Melanocyte of skin (primary cell): ENCODE results near the gene AGFG1. TPM values are rescaled to one million over a fixed set of nuclear protein-coding genes. Genes with fewer than 3 reads are reported as not detected.

Experiments used
- total RNA-seq, 2 donors: library from RNA; depleted of rRNA; stranded (reverse); fragments of >200 nt; gene quantifications; 2 replicates each; pipeline ENCODE4 v1.2.3, GENCODE V29; 2012

Gene AGFG1
- 100 to 1,000 TPM in 1 of 2 donors, 10 to 100 TPM in 1; 98.8 to 136 TPM for total RNA-seq

GRCh38 chr2:227471924-227472264 is at the start of gene AGFG1:
Gene AGFG1 (plus strand): TSS chr2:227472156. CDS start chr2:227472422, 266 bp downstream.

DNA sequence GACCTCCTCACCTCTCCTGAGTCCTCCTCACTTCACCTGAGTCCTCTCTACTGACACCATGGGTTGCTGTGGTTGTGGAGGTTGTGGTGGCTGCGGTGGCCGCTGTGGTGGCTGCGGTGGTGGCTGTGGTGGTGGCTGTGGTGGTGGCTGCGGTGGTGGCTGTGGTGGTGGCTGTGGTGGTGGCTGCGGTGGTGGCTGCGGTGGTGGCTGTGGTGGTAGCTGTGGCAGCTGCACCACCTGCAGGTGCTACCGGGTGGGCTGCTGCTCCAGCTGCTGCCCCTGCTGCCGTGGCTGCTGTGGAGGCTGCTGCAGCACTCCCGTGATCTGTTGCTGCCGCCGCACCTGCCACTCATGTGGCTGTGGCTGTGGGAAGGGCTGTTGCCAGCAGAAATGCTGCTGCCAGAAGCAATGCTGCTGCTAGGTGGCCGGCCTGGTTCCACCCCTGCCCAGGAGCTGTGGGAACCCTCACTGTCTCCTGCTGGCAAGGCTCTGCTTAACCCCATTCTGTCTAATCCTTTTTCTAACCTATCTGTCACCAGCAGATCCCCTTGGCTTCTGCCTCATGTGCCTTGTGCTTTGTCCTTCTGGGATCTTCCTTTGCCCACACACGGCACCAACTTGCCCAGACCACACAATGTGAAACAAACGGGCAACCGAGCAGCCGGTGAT is 127.0 kb downstream of the AGFG1 start, which contains the start of gene SCYGR2:
TSS of gene SCYGR2 (plus strand) at position 59 of the 669 bp plus-strand sequence. CDS start at position 59, 0 bp downstream.

Other genes starting within 250 kb of the AGFG1 start
- gene MFF, start 146.9 kb upstream of the AGFG1 start, total RNA-seq: 100 to 1,000 TPM in 1 of 2 donors, 10 to 100 TPM in 1; 97.6 to 102 TPM
- gene TM4SF20, start 92.8 kb upstream of the AGFG1 start, total RNA-seq: not detected
- gene SCYGR1, start 84.2 kb upstream of the AGFG1 start, total RNA-seq: not detected
- not detected for gene SCYGR2, start 126.7 kb downstream of the AGFG1 start, total RNA-seq
- not detected for gene SCYGR3, start 142.7 kb downstream of the AGFG1 start, total RNA-seq
- under 1 TPM in 1 of 2 donors, not detected in 1; under 0.01 TPM for gene SCYGR4, start 145.3 kb downstream of the AGFG1 start, total RNA-seq
- not detected for gene SCYGR5, start 194.6 kb downstream of the AGFG1 start, total RNA-seq
- gene SLC19A3, start 245.9 kb downstream of the AGFG1 start, total RNA-seq: 1 to 10 TPM; 4.1 to 6.7 TPM